Neutrophil (primary cell): ENCODE data around the gene EPG5.

ENCODE experiments used
- H3K27ac ChIP-seq: fragments of 200-600 bp; sonication (generic); 2 replicates; pipeline ENCODE4 v1.5.1; 2016; ENCODE audit warnings: mild to moderate bottlenecking, moderate library complexity
- H3K27me3 ChIP-seq: fragments of 200-600 bp; sonication (generic); 2 replicates; pipeline ENCODE4 v1.6.0; 2016; ENCODE audit warnings: mild to moderate bottlenecking
- H3K36me3 ChIP-seq: fragments of 200-600 bp; sonication (generic); 2 replicates; pipeline ENCODE4 v1.5.1; 2017
- H3K4me1 ChIP-seq, 2 experiments: fragments of 200-600 bp in 1 of 2; sonication (generic) in 1 of 2; 1 replicate in 1 of 2; 2 replicates in 1 of 2; pipeline versions ENCODE4 v1.5.1 to v1.6.1; 2013 to 2016; ENCODE audit warnings: low read depth in 1 of 2, low read length in 1 of 2, mild to moderate bottlenecking in 1 of 2, moderate library complexity in 1 of 2; ENCODE audit not compliant: control insufficient read depth in 1 of 2, insufficient read depth in 1 of 2
- H3K4me3 ChIP-seq, 2 experiments: fragments of 200-600 bp in 1 of 2; sonication (generic) in 1 of 2; 1 replicate in 1 of 2; 2 replicates in 1 of 2; pipeline ENCODE4 v1.5.1; 2013 to 2016; ENCODE audit warnings: low read depth in 1 of 2, low read length in 1 of 2, mild to moderate bottlenecking in 1 of 2, moderate library complexity in 1 of 2
- H3K9me3 ChIP-seq: fragments of 200-600 bp; sonication (generic); 2 replicates; pipeline ENCODE4 v1.5.1; 2016
- CTCF ChIP-seq: fragments of 200-600 bp; sonication (generic); IDR thresholded peaks from 2 replicates; pipeline ENCODE4 v1.5.1; 2016; ENCODE audit warnings: antibody characterized with exemption

EPG5 gene

DNA sequence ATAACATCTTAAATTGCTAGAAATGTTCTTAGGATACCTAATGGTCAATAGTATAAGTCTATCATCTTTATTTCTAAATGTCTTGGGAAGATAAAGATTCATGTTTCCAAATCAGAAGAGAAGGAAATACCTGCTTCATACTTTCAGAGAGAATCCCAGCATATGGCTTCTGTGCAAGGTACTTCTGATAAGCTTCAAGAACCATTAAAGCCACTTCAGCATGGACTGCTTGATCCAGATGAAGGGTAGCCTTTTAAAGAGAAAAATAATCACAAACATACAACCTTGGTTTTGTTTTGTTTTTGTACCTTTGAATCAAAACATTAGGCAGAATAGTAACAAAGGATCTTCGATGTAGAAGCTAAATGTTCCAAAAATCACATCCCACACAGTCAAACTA lies 44.0 kb downstream of the EPG5 start:
- Histone ChIP-seq H3K27ac (no peak overlapping the region), H3K27me3 (no peaks in the 10 kb centered on the region), H3K4me3 (no peak overlapping the region), H3K9me3 (no peaks in the 10 kb centered on the region), H3K4me1 (no peaks in the 10 kb centered on the region), H3K36me3 (peaks cover 94% of the 10 kb centered on the region)
- TF ChIP-seq CTCF: no peak

GRCh38 chr18:45920367-45920766 lies 46.8 kb downstream of the EPG5 start:
- H3K27me3 ChIP-seq: no peaks in the 10 kb centered on the region
- H3K36me3 ChIP-seq: peaks cover 96% of the 10 kb centered on the region
- H3K9me3 ChIP-seq: no peaks in the 10 kb centered on the region
- no peak overlapping the region for H3K4me3 ChIP-seq
- TF ChIP-seq CTCF: no peak
- H3K4me1 ChIP-seq: no peaks in the 10 kb centered on the region
- no peak overlapping the region for H3K27ac ChIP-seq

DNA sequence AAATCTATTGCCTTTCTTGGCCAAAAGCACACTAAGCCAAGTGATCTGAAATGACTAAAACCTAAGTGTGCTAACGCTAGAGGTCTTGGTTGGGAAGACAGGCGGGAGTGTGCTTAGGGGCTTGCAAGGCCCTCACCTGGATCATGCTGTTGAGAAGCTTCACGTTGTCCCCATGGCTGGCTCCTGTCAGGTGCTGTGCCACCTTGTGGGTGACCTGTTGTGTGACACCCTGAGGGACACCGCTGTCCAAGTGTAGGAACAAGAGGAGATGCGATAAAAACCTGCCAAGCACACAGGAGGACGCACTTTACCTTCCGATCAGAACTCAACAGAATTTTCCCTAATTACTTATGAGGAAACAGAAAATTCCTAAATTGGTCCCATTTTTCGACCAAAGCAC lies 50.8 kb downstream of the EPG5 start:
- peaks cover 96% of the 10 kb centered on the region for H3K36me3 ChIP-seq
- H3K4me3 ChIP-seq: no peak overlapping the region
- no peaks in the 10 kb centered on the region for H3K4me1 ChIP-seq
- H3K27ac ChIP-seq: no peak overlapping the region
- no peaks in the 10 kb centered on the region for H3K9me3 ChIP-seq
- TF ChIP-seq CTCF: no peak
- H3K27me3 ChIP-seq: no peaks in the 10 kb centered on the region

DNA sequence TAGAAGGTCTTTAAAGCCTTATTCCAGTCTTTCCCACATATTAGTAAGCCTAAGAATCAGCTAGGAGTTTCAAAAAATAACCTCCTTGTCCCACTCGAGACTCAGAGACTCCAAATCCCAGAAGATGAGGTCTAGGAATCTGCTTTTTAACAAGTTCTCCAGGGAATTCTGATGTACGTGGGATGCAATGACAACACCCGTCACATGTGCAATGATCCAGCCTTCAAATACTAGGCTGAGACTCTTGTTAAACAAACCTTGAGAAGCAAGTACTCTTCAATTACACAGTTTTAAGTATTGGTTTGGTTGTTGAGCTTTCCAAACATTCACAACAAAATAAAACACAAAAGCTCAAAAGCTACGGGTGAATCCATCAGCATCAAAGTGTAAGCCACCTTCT lies 53.9 kb downstream of the EPG5 start:
- no peak overlapping the region for H3K27ac ChIP-seq
- no peaks in the 10 kb centered on the region for H3K4me1 ChIP-seq
- H3K36me3 ChIP-seq: peaks cover 93% of the 10 kb centered on the region
- H3K9me3 ChIP-seq: no peaks in the 10 kb centered on the region
- no peak overlapping the region for H3K4me3 ChIP-seq
- no peaks in the 10 kb centered on the region for H3K27me3 ChIP-seq
- TF ChIP-seq CTCF: no peak

DNA sequence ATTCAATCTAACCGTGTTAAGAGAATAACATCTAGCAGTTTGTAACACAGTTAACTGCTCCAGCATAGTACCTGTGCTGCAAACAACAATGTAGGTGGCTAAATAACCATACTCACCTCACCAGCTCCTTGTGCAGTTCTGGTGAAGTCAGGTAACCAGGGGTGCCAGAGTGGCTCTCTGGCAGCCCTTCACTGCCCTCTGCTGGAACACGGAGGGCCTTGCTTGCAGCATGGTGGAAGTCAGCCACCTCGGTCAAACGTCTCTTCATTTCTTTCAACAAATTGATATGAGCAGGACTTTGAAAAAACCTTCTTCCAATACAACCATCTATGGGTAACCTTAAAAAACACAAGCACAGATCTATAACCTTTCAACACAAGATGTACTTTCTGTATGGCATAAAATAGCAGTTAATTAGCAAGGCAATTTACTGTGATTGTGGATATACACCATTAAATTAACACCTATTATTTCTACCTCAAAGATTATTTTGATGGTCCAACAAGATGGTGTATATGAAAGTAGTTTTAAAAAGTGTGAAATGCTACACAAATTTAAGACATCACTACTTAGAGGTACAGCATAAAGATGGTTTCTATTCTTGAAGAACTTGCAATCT lies 56.6 kb downstream of the EPG5 start:
- Histone ChIP-seq H3K27me3 (no peaks in the 10 kb centered on the region), H3K4me1 (no peaks in the 10 kb centered on the region), H3K27ac (no peak overlapping the region), H3K9me3 (no peaks in the 10 kb centered on the region), H3K36me3 (peaks cover 88% of the 10 kb centered on the region), H3K4me3 (no peak overlapping the region)
- TF ChIP-seq CTCF: peak; percentile 65
